K562 (cell line): ENCODE results near the gene VMP1. TPM values are rescaled to one million over a fixed set of nuclear protein-coding genes. Genes with fewer than 3 reads are reported as not detected.

Source experiments
- ADNP ChIP-seq: fragments of 200-800 bp; sonication (Bioruptor generic); IDR thresholded peaks from 2 replicates; pipeline ENCODE4 v1.6.1; 2016; ENCODE audit warnings: missing genetic modification characterization, missing compliant biosample characterization
- ATF4 ChIP-seq: fragments of 450-650 bp; formaldehyde crosslinking; IDR thresholded peaks from 2 replicates; pipeline ENCODE4 v1.4.0; 2022; ENCODE audit warnings: mild to moderate bottlenecking, moderate library complexity
- BCOR ChIP-seq: fragments of 450-650 bp; IDR thresholded peaks from 2 replicates; pipeline ENCODE4 v1.6.1; 2016
- CBFA2T3 ChIP-seq: fragments of 450-650 bp; IDR thresholded peaks from 2 replicates; pipeline ENCODE4 v1.6.1; 2017
- CHD4 ChIP-seq: fragments of 200-600 bp; sonication (generic); IDR thresholded peaks from 3 replicates; pipeline ENCODE4 v1.6.1; 2012; ENCODE audit warnings: low read depth, mild to moderate bottlenecking, mixed read lengths, low read length, inconsistent platforms; ENCODE audit not compliant: insufficient read depth, insufficient replicate concordance, poor library complexity, severe bottlenecking
- E2F3 ChIP-seq: fragments of 250-450 bp; sonication (Bioruptor Pico); IDR thresholded peaks from 2 replicates; pipeline ENCODE4 v1.4.0; 2020; ENCODE audit warnings: mild to moderate bottlenecking
- HMGN3 ChIP-seq: IDR thresholded peaks from 2 replicates; pipeline ENCODE4 v1.6.1; 2011; ENCODE audit warnings: borderline replicate concordance, low read depth, mild to moderate bottlenecking, mixed read lengths, low read length; ENCODE audit not compliant: insufficient read length; ENCODE audit errors: extremely low read depth
- HSF4 ChIP-seq: fragments of 250-450 bp; sonication (Bioruptor Pico); IDR thresholded peaks from 2 replicates; pipeline ENCODE4 v2.1.2; 2022; ENCODE audit warnings: mild to moderate bottlenecking, moderate library complexity, borderline replicate concordance
- KDM4B ChIP-seq, 2 experiments: fragments of 450-650 bp in 1 of 2; sonication (generic) in 1 of 2; IDR thresholded peaks; 2 replicates each; pipeline ENCODE4 v1.6.1; 2016 to 2017; ENCODE audit warnings: borderline replicate concordance in 2 of 2, antibody characterized with exemption in 1 of 2, low read depth in 1 of 2, mild to moderate bottlenecking in 1 of 2
- LEF1 ChIP-seq: fragments of 450-650 bp; IDR thresholded peaks from 2 replicates; pipeline ENCODE4 v1.6.1; 2016; ENCODE audit warnings: mild to moderate bottlenecking
- PCBP2 ChIP-seq: fragments of 200-400 bp; formaldehyde crosslinking; IDR thresholded peaks from 2 replicates; pipeline ENCODE4 v1.6.1; 2018; ENCODE audit warnings: low read length, low read depth, mild to moderate bottlenecking, moderate library complexity; ENCODE audit not compliant: poor library complexity, severe bottlenecking
- POLR2AphosphoS2 ChIP-seq: IDR thresholded peaks from 2 replicates; pipeline ENCODE4 v1.6.1; 2012; ENCODE audit warnings: low read length, improper control_type of control experiment
- RFX5 ChIP-seq: IDR thresholded peaks from 2 replicates; pipeline ENCODE4 v1.6.1; 2011; ENCODE audit warnings: low read depth, mild to moderate bottlenecking, improper control_type of control experiment, low read length
- SOX6 ChIP-seq: fragments of 450-650 bp; IDR thresholded peaks from 2 replicates; pipeline ENCODE4 v1.6.1; 2014; ENCODE audit warnings: mild to moderate bottlenecking
- TAF15 ChIP-seq: fragments of 200-400 bp; formaldehyde crosslinking; IDR thresholded peaks from 2 replicates; pipeline ENCODE4 v1.6.1; 2017; ENCODE audit warnings: mild to moderate bottlenecking, low read depth, low read length, moderate library complexity
- TCFL5 ChIP-seq: fragments of 250-450 bp; sonication (Bioruptor Pico); conservative IDR thresholded peaks from 2 replicates; pipeline ENCODE4 v1.6.1; 2021; ENCODE audit warnings: mild to moderate bottlenecking, moderate library complexity, matching md5 sums
- TOE1 ChIP-seq, 2 experiments: fragments of 450-650 bp in 1 of 2; sonication (generic) in 1 of 2; formaldehyde crosslinking in 1 of 2; IDR thresholded peaks; 2 replicates each; pipeline versions ENCODE4 v1.7.1 to v1.8.0; 2016 to 2022; ENCODE audit warnings: borderline replicate concordance in 2 of 2, mild to moderate bottlenecking in 2 of 2, antibody characterized with exemption in 1 of 2, inconsistent platforms in 1 of 2, low read depth in 1 of 2, missing genetic modification reagents in 1 of 2, moderate library complexity in 1 of 2
- ZBTB1 ChIP-seq: sonication (generic); formaldehyde crosslinking; IDR thresholded peaks from 2 replicates; pipeline ENCODE4 v1.8.1; 2023; ENCODE audit warnings: missing genetic modification reagents, low read depth, mild to moderate bottlenecking, borderline replicate concordance
- ZBTB43 ChIP-seq: sonication (generic); formaldehyde crosslinking; IDR thresholded peaks from 2 replicates; pipeline ENCODE4 v1.8.0; 2023; ENCODE audit warnings: mild to moderate bottlenecking, missing genetic modification reagents
- ZNF282 ChIP-seq: sonication (generic); formaldehyde crosslinking; IDR thresholded peaks from 2 replicates; pipeline ENCODE4 v1.8.1; 2023; ENCODE audit warnings: missing genetic modification reagents
- ZNF445 ChIP-seq: fragments of 250-450 bp; sonication (Bioruptor Pico); IDR thresholded peaks from 2 replicates; pipeline ENCODE4 v1.4.0; 2020; ENCODE audit warnings: low read depth, mild to moderate bottlenecking, moderate library complexity
- polyA plus RNA-seq, 8 experiments: library from polyadenylated mRNA; depleted of rRNA in 4 of 8; stranded (reverse) in 5 of 8; unstranded in 3 of 8; fragments of >200 nt; fragmentation: Nextera tagmentation in 2 of 8; fragmentation: Illumina TruSeq in 1 of 8; extraction: Ambion mirVana in 2 of 8; extraction: Trizol in 1 of 8; gene quantifications; 2 replicates each; pipeline versions ENCODE4 v1.2.1 to v1.2.3, GENCODE V29; 2011 to 2014; ENCODE audit warnings: inconsistent platforms in 1 of 8, missing spikeins in 1 of 8
- total RNA-seq, 7 experiments: library from RNA; depleted of rRNA in 6 of 7; stranded (reverse); fragments of >200 nt in 6 of 7; fragmentation: Illumina TruSeq in 2 of 7; extraction: Trizol in 2 of 7; gene quantifications; 2 replicates each; pipeline versions ENCODE4 v1.2.1 to v1.2.3, GENCODE V29; 2011 to 2021; ENCODE audit warnings: low replicate concordance in 1 of 7
- TF ChIP-seq, protein P1 (sequence below), 2 experiments: fragments of 450-650 bp in 1 of 2; sonication (generic) in 1 of 2; formaldehyde crosslinking in 1 of 2; IDR thresholded peaks in 1 of 2; conservative IDR thresholded peaks in 1 of 2; 2 replicates each; pipeline versions ENCODE4 v1.6.1 to v1.8.1; 2016 to 2023; ENCODE audit warnings: mild to moderate bottlenecking in 2 of 2, moderate library complexity in 2 of 2, inconsistent platforms in 1 of 2, missing genetic modification reagents in 1 of 2
- TF ChIP-seq, protein P2 (sequence below): fragments of 250-450 bp; sonication (Bioruptor Pico); IDR thresholded peaks from 2 replicates; pipeline ENCODE4 v1.8.0; 2022; ENCODE audit warnings: inconsistent platforms

The VMP1 gene
- total and polyA plus RNA-seq, 9 of the 15 experiments (the other 6 are each of a cell fraction or from before 2014, with no cell fraction given): 123 to 304 (median 151) TPM

DNA sequence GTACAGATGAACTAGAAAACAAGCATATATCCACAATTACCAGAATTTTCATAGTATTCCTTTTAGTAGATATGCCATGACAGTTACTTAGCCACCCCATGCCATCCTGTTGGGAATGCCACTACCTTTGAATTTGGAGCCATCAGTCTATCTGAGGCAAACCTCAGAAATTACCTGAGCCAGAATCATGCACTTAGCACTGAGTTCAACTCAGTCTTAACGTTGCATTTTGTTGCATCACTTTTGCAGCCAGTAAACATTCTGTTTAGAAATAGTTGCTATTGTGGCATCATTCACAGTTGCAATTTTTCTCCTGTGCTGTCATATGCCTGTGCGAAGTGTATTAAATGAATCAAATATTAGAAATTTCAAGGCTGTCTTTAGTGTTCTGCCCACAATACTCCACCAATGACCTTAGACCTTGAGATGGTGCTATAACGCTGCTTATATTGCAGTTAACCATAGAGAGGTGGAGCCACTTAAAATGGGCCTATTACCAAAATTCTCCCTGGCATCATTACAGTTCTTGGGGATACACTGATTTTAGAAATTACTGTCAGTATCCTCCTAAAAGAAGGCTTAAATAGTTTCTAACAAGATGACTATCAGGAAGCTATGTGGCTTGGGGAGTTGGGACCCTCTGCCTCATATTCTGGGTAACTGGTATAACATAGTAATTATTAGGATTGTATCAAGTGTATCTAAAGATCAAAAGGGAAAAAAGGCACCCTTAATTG is 11.3 kb upstream of the VMP1 start (continued):
- TF ChIP-seq TOE1 (IDR thresholded peaks at IDR 0.05; ENCODE audit: borderline replicate concordance) (no peak), TOE1 (CRISPR knock-in tag; IDR thresholded peaks at IDR 0.05; ENCODE audit: borderline replicate concordance, low read depth) (no peak), HMGN3 (no peak), POLR2AphosphoS2 (peak; percentile 89; the same call in 1 of the 2 replicates), ATF4 (CRISPR knock-in tag) (peak; percentile 96), E2F3 (CRISPR knock-in tag) (no peak), SOX6 (peak; percentile 55; the same call in 1 of the 2 replicates), BCOR (no peak), PCBP2 (no peak), HSF4 (no peak), TCFL5 (CRISPR knock-in tag) (no peak), TAF15 (no peak), ZNF282 (CRISPR knock-in tag) (no peak), ADNP (no peak), KDM4B (IDR thresholded peaks at IDR 0.05; ENCODE audit: borderline replicate concordance in 2 of 2, low read depth in 1 of 2) (no peak), CBFA2T3 (no peak), ZNF445 (no peak), LEF1 (0 out of 2 replicates have a peak, but pooled peaks have one; percentile 39), CHD4 (no peak), ZBTB43 (CRISPR knock-in tag) (no peak), ZBTB1 (CRISPR knock-in tag) (no peak), RFX5 (no peak)
- TF ChIP-seq, protein P1, sequence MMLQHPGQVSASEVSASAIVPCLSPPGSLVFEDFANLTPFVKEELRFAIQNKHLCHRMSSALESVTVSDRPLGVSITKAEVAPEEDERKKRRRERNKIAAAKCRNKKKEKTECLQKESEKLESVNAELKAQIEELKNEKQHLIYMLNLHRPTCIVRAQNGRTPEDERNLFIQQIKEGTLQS (IDR thresholded peaks at IDR 0.05): peak; percentile 96
- TF ChIP-seq, protein P1 (CRISPR knock-in tag; conservative IDR thresholded peaks at IDR 0.05): no peak
- TF ChIP-seq, protein P2, sequence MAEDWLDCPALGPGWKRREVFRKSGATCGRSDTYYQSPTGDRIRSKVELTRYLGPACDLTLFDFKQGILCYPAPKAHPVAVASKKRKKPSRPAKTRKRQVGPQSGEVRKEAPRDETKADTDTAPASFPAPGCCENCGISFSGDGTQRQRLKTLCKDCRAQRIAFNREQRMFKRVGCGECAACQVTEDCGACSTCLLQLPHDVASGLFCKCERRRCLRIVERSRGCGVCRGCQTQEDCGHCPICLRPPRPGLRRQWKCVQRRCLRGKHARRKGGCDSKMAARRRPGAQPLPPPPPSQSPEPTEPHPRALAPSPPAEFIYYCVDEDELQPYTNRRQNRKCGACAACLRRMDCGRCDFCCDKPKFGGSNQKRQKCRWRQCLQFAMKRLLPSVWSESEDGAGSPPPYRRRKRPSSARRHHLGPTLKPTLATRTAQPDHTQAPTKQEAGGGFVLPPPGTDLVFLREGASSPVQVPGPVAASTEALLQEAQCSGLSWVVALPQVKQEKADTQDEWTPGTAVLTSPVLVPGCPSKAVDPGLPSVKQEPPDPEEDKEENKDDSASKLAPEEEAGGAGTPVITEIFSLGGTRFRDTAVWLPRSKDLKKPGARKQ: no peak
